Neuronal stem cell (in vitro differentiated cells): ENCODE results near the gene RNMT.
"Not testable (repeated sequence)": the region's sequence is repeated elsewhere in the genome, so short reads cannot be mapped to it uniquely, and the experiment has no call there.

Experiments used
- DNase-seq: peaks from one replicate; pipeline ENCODE4 v3.0.0-alpha.2; 2013; ENCODE audit warnings: low spot score
- H2AFZ ChIP-seq: one replicate; pipeline ENCODE4 v1.6.1; 2013; ENCODE audit warnings: mild to moderate bottlenecking, low read length, inconsistent platforms
- H2AK5ac ChIP-seq: 2 replicates; pipeline ENCODE4 v1.6.1; 2013; ENCODE audit warnings: low read depth, mild to moderate bottlenecking, inconsistent platforms, low read length, moderate library complexity, mixed read lengths
- H2BK120ac ChIP-seq: 2 replicates; pipeline ENCODE4 v1.6.1; 2013; ENCODE audit warnings: low read depth, mild to moderate bottlenecking, inconsistent platforms, low read length, moderate library complexity, mixed read lengths
- H2BK12ac ChIP-seq: one replicate; pipeline ENCODE4 v1.6.1; 2013; ENCODE audit warnings: low read length, inconsistent platforms
- H2BK15ac ChIP-seq: 2 replicates; pipeline ENCODE4 v1.6.1; 2013; ENCODE audit warnings: mild to moderate bottlenecking, low read length, inconsistent platforms, mixed read lengths
- H2BK5ac ChIP-seq: one replicate; pipeline ENCODE4 v1.6.1; 2013; ENCODE audit warnings: inconsistent platforms, mild to moderate bottlenecking, low read length, moderate library complexity
- H3K14ac ChIP-seq: one replicate; pipeline ENCODE4 v1.6.1; 2013; ENCODE audit warnings: low read length, inconsistent platforms
- H3K18ac ChIP-seq: 2 replicates; pipeline ENCODE4 v1.6.1; 2013; ENCODE audit warnings: low read length, inconsistent platforms
- H3K23ac ChIP-seq: 2 replicates; pipeline ENCODE4 v1.6.1; 2013; ENCODE audit warnings: low read depth, mild to moderate bottlenecking, mixed read lengths, low read length, inconsistent platforms; ENCODE audit not compliant: poor library complexity
- H3K27ac ChIP-seq: replicated peaks from 3 replicates; pipeline ENCODE4 v1.5.1; 2013; ENCODE audit warnings: low read length, inconsistent platforms
- H3K27me3 ChIP-seq, 3 experiments: 2 replicates each; pipeline ENCODE4 v1.6.1; 2013; ENCODE audit warnings: low read length in 3 of 3, mild to moderate bottlenecking in 2 of 3, inconsistent platforms in 1 of 3, low read depth in 1 of 3, mixed read lengths in 1 of 3, moderate library complexity in 1 of 3; ENCODE audit not compliant: control insufficient read depth in 3 of 3, insufficient read depth in 3 of 3
- H3K36me3 ChIP-seq, 2 donors: replicated peaks in 1 of 2; 2 replicates each; pipeline ENCODE4 v1.6.1; 2013; ENCODE audit warnings: low read length in 2 of 2; ENCODE audit not compliant: control insufficient read depth in 2 of 2, insufficient read depth in 2 of 2
- H3K4ac ChIP-seq: 2 replicates; pipeline ENCODE4 v1.6.1; 2013; ENCODE audit warnings: inconsistent platforms, mild to moderate bottlenecking, low read length, moderate library complexity
- H3K4me1 ChIP-seq, 2 donors: 1 replicate in 1 of 2; 2 replicates in 1 of 2; pipeline ENCODE4 v1.6.1; 2013; ENCODE audit warnings: low read length in 2 of 2, low read depth in 1 of 2; ENCODE audit not compliant: control insufficient read depth in 2 of 2, insufficient read depth in 1 of 2
- H3K4me2 ChIP-seq: one replicate; pipeline ENCODE4 v1.6.1; 2013; ENCODE audit warnings: mild to moderate bottlenecking, low read length, inconsistent platforms; ENCODE audit not compliant: insufficient read depth, poor library complexity, severe bottlenecking
- H3K4me3 ChIP-seq, 2 donors: 2 replicates each; pipeline ENCODE4 v1.5.1; 2013; ENCODE audit warnings: low read length in 2 of 2, mild to moderate bottlenecking in 2 of 2, inconsistent platforms in 1 of 2, moderate library complexity in 1 of 2
- H3K79me1 ChIP-seq: one replicate; pipeline ENCODE4 v1.6.1; 2013; ENCODE audit warnings: low read depth, mild to moderate bottlenecking, inconsistent platforms, low read length, moderate library complexity
- H3K9ac ChIP-seq: one replicate; pipeline ENCODE4 v1.6.1; 2013; ENCODE audit warnings: mild to moderate bottlenecking, low read depth, low read length, inconsistent platforms; ENCODE audit not compliant: poor library complexity
- H3K9me3 ChIP-seq, 2 donors: replicated peaks in 1 of 2; 2 replicates each; pipeline versions ENCODE3 to v1.6.1; 2013; ENCODE audit warnings: low read length in 2 of 2, mild to moderate bottlenecking in 2 of 2, inconsistent platforms in 1 of 2, low read depth in 1 of 2, mixed read lengths in 1 of 2, moderate library complexity in 1 of 2; ENCODE audit not compliant: control insufficient read depth in 2 of 2, insufficient read depth in 1 of 2
- H4K8ac ChIP-seq: one replicate; pipeline ENCODE4 v1.6.1; 2013; ENCODE audit warnings: low read depth, mild to moderate bottlenecking, inconsistent platforms, low read length, moderate library complexity
- H4K91ac ChIP-seq: one replicate; pipeline ENCODE4 v1.6.1; 2013; ENCODE audit warnings: low read length, low read depth, mild to moderate bottlenecking, inconsistent platforms; ENCODE audit not compliant: poor library complexity
- WGBS, 2 donors: extraction: QIAGEN DNeasy Blood & Tissue Kit; methylation state at CpG; one replicate each; pipeline ENCODE4 v1.1.7; 2013; ENCODE audit warnings: missing lambda C conversion rate in 2 of 2, mixed read lengths in 1 of 2; ENCODE audit not compliant: insufficient read length in 2 of 2, insufficient replicate concordance in 1 of 2; ENCODE audit errors: extremely low coverage in 2 of 2; 5-methylcytosine and 5-hydroxymethylcytosine counted together

Gene RNMT

GRCh38 chr18:13751599-13751998 is 25.1 kb downstream of the RNMT start:
- H3K14ac ChIP-seq, H3K27ac ChIP-seq, H4K91ac ChIP-seq, H3K79me1 ChIP-seq, H3K9me3 ChIP-seq, H2BK5ac ChIP-seq, H2AK5ac ChIP-seq, H2BK120ac ChIP-seq, H3K23ac ChIP-seq, H3K18ac ChIP-seq, H3K4ac ChIP-seq, H3K4me2 ChIP-seq, H2AFZ ChIP-seq, H4K8ac ChIP-seq, H3K9ac ChIP-seq, H2BK12ac ChIP-seq, H2BK15ac ChIP-seq, DNase-seq, H3K4me1 ChIP-seq, H3K4me3 ChIP-seq, H3K27me3 ChIP-seq: not testable (repeated sequence)
- WGBS, 2 donors, result no CpG with 5 or more reads among the region's 3 CpGs
- H3K36me3 ChIP-seq, result peaks cover 15 to 90% of the 10 kb centered on the region in 2 donors

- no peak overlapping the region for H3K4me2 ChIP-seq
- H2BK120ac ChIP-seq, result no peak overlapping the region
- no peaks in the 10 kb centered on the region for H3K27me3 ChIP-seq
- H4K91ac ChIP-seq, result no peak overlapping the region
- no peak overlapping the region for H3K18ac ChIP-seq
- H2AFZ ChIP-seq, result no peak overlapping the region
- H3K23ac ChIP-seq, result no peak overlapping the region
- H3K4me1 ChIP-seq, result no peaks in the 10 kb centered on the region
- H3K9me3 ChIP-seq, result peaks cover 2 to 9% of the 10 kb centered on the region in 2 donors
- DNase-seq, result no peak
- no peak overlapping the region for H2BK15ac ChIP-seq
- no peak overlapping the region for H3K4ac ChIP-seq
- H2BK12ac ChIP-seq, result no peak overlapping the region
- H3K79me1 ChIP-seq, result no peaks in the 10 kb centered on the region
- no peak overlapping the region for H2BK5ac ChIP-seq
- no peak overlapping the region for H3K27ac ChIP-seq
- no peak overlapping the region for H3K14ac ChIP-seq
- H3K9ac ChIP-seq, result no peak overlapping the region
- H4K8ac ChIP-seq, result no peak overlapping the region
- no CpG with 5 or more reads among the region's 2 CpGs for WGBS, 2 donors
- peaks cover 15 to 91% of the 10 kb centered on the region in 2 donors for H3K36me3 ChIP-seq
- H3K4me3 ChIP-seq, result no peak overlapping the region
- no peak overlapping the region for H2AK5ac ChIP-seq
Observed at GRCh38 chr18:13756261-13756660, 29.8 kb downstream of the RNMT start.

DNA sequence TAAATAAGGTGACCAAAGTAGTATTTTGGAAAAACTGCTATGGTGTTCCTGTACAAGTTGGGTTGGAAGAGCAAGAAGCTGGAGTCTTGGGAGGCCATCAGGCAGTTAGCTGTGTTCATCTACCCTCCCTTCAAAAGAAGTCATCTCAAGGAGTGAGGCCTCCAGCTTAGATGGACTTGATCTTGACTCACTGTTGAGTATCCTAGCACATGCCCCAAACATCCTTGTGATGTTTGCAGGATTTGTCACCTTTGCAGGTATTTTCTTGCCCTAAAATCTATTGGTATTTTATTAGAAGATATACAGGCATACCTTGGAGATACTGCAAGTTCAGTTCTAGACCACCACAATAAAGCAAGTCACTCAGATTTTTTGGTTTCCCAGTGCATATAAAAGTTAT is 30.2 kb downstream of the RNMT start:
- Histone ChIP-seq H3K4me3 (no peak overlapping the region), H2BK120ac (no peak overlapping the region), H2BK12ac (no peak overlapping the region), H3K27me3 (no peaks in the 10 kb centered on the region), H2BK15ac (no peak overlapping the region), H3K36me3 (peaks cover 15 to 95% of the 10 kb centered on the region in 2 donors), H3K18ac (no peak overlapping the region), H2AK5ac (no peak overlapping the region), H3K9me3 (peaks cover 2 to 9% of the 10 kb centered on the region in 2 donors), H3K27ac (no peak overlapping the region), H4K91ac (no peak overlapping the region), H3K4me2 (no peak overlapping the region), H2BK5ac (no peak overlapping the region), H3K4ac (no peak overlapping the region), H3K4me1 (no peaks in the 10 kb centered on the region), H4K8ac (no peak overlapping the region), H3K79me1 (no peaks in the 10 kb centered on the region), H2AFZ (no peak overlapping the region), H3K23ac (no peak overlapping the region), H3K14ac (no peak overlapping the region), H3K9ac (no peak overlapping the region)
- no peak for DNase-seq

DNA sequence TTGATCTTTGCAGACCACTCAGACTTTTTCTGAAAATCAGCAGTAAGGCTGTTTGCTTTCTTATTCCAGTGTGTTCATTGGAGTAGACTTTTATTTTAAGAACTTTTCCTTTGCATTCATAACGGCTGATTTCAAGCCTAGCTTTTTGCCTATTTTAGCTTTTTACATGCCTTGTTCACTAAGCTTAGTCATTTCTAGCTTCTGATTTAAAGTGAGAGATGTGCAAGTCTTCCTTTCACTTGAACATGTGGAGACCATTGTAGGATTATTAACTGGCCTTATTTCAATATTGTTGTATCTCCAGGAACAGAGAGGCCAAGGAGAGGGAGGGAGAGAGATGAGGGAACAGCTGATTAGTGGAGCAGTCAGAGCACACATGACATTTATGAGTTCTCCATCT is 32.1 kb downstream of the RNMT start:
- Histone ChIP-seq H3K9me3 (peaks cover 4 to 9% of the 10 kb centered on the region in 2 donors), H3K27me3 (no peaks in the 10 kb centered on the region), H4K8ac (no peak overlapping the region), H3K79me1 (no peaks in the 10 kb centered on the region), H3K14ac (no peak overlapping the region), H3K18ac (no peak overlapping the region), H3K36me3 (peaks cover 18 to 78% of the 10 kb centered on the region in 2 donors), H3K4me3 (no peak overlapping the region), H3K23ac (no peak overlapping the region), H2BK120ac (no peak overlapping the region), H2AK5ac (no peak overlapping the region), H3K27ac (no peak overlapping the region), H2BK5ac (no peak overlapping the region), H2AFZ (no peak overlapping the region), H4K91ac (no peak overlapping the region), H2BK12ac (no peak overlapping the region), H3K4me1 (no peaks in the 10 kb centered on the region), H3K4ac (no peak overlapping the region), H3K9ac (no peak overlapping the region), H2BK15ac (no peak overlapping the region), H3K4me2 (no peak overlapping the region)
- DNase-seq, result no peak
- WGBS, 2 donors, result no CpG with 5 or more reads among the region's 1 CpG
